Mucosa of rectum (tissue), 2 donors: Measurements from ENCODE around the gene TBRG4.

ENCODE experiments used
- H3K27ac ChIP-seq, 2 donors: one replicate each; pipeline ENCODE4 v1.7.0; 2013; ENCODE audit warnings: inconsistent platforms in 2 of 2, low read depth in 2 of 2, low read length in 2 of 2
- H3K27me3 ChIP-seq, 2 donors: one replicate each; pipeline ENCODE4 v1.7.0; 2013; ENCODE audit warnings: low read length in 2 of 2; ENCODE audit not compliant: control insufficient read depth in 2 of 2, insufficient read depth in 2 of 2
- H3K36me3 ChIP-seq, 2 donors: one replicate each; pipeline ENCODE4 v1.7.0; 2013; ENCODE audit warnings: low read length in 2 of 2; ENCODE audit not compliant: control insufficient read depth in 2 of 2, insufficient read depth in 2 of 2
- H3K4me1 ChIP-seq, 2 donors: one replicate each; pipeline ENCODE4 v1.7.0; 2013; ENCODE audit warnings: low read length in 2 of 2, mild to moderate bottlenecking in 1 of 2; ENCODE audit not compliant: control insufficient read depth in 2 of 2, insufficient read depth in 2 of 2
- H3K4me3 ChIP-seq, 2 donors: one replicate each; pipeline ENCODE4 v1.7.0; 2013; ENCODE audit warnings: low read length in 2 of 2
- H3K9ac ChIP-seq, 2 donors: one replicate each; pipeline ENCODE4 v1.7.0; 2013; ENCODE audit warnings: low read length in 2 of 2, low read depth in 1 of 2, mild to moderate bottlenecking in 1 of 2
- H3K9me3 ChIP-seq, 2 donors: one replicate each; pipeline ENCODE4 v1.7.0; 2013; ENCODE audit warnings: low read length in 2 of 2; ENCODE audit not compliant: control insufficient read depth in 2 of 2
- donor health status: healthy.
- donor health status: Normal muscosa, but diverticular disease.

Gene TBRG4

GRCh38 chr7:45057878-45058277 lies 53.6 kb downstream of the TBRG4 start:
- H3K4me1 ChIP-seq = no peaks in the 10 kb centered on the region
- H3K36me3 ChIP-seq = peaks cover 0 to 11% of the 10 kb centered on the region in 2 donors
- H3K9ac ChIP-seq = no peak overlapping the region
- no peaks in the 10 kb centered on the region for H3K9me3 ChIP-seq
- no peak overlapping the region for H3K4me3 ChIP-seq
- no peaks in the 10 kb centered on the region for H3K27me3 ChIP-seq
- no peak overlapping the region for H3K27ac ChIP-seq

DNA sequence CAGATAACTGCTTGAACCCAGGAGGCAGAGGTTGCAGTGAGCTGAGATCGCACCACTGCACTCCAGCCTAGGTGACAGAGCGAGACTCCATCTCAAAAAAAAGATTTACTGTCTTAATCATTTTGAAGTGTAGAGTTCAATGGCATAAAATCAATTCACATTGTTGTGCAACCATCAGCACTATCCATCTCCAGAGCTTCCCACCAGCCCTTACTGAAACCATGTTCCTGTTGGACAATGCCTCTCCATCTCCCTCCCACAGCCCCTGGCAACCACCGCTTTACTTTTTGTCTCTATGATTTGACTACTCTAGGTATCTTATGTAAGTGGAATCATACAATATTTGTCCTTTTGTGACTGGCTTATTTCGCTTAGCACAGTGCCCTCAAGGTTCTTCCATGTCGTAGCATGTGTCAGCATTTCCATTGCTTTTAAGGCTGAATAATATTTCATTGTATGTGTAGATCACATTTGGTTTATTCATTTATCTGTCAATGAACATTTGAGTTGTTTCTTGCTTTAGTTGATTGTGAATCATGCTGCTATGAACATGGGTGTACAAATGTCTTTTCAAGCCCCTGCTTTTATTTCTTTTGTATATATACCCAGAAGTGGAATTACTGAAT lies 55.8 kb downstream of the TBRG4 start:
- Histone ChIP-seq H3K27ac (no peak overlapping the region), H3K4me1 (no peaks in the 10 kb centered on the region), H3K9ac (no peak overlapping the region), H3K36me3 (peaks cover 5 to 11% of the 10 kb centered on the region in 2 donors), H3K27me3 (no peaks in the 10 kb centered on the region), H3K4me3 (no peak overlapping the region), H3K9me3 (no peaks in the 10 kb centered on the region)

DNA sequence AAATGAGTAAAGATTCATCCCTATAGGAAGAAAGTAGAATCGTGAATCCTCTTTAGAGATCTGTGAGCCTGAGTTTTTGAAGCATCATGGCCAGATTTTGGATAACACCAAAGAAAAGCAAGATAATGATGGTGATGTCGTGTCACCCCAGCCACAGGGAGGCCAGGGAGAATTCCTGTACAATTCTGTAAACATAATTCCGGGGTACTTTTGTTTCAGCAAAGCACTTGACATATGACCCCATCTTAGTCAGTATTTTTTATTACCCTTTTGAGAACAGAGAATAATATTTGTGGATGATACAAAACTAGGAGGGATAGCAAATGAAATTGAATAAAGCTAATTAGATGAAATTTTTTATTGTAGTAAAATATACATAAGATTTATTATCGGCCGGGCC lies 56.5 kb downstream of the TBRG4 start:
- no peak overlapping the region for H3K4me3 ChIP-seq
- H3K36me3 ChIP-seq = peaks cover 8 to 11% of the 10 kb centered on the region in 2 donors
- H3K9ac ChIP-seq = no peak overlapping the region
- H3K4me1 ChIP-seq = no peaks in the 10 kb centered on the region
- H3K9me3 ChIP-seq = no peaks in the 10 kb centered on the region
- no peaks in the 10 kb centered on the region for H3K27me3 ChIP-seq
- H3K27ac ChIP-seq = no peak overlapping the region

DNA sequence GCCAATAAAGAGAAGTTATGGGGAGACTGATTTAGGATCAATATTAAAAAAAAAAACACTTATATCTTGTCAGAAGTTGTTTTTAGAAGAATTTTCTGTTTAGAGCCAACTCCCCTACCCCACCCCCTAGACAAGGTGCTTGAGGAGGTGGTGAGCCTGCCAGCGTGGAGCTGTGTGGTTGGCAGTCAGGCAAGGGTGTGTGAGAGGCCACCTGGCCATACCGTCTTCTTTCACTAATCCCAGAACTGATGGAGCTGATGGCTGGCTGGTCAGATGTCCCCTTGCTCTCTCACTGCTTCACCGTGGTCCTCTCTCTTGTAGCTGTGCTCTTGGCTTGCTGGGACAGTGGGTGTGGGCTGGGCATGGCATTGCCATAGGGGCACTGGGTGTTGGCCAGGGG lies 57.1 kb downstream of the TBRG4 start:
- no peaks in the 10 kb centered on the region for H3K27me3 ChIP-seq
- no peak overlapping the region for H3K4me3 ChIP-seq
- no peak overlapping the region for H3K9ac ChIP-seq
- H3K27ac ChIP-seq = no peak overlapping the region
- no peaks in the 10 kb centered on the region for H3K9me3 ChIP-seq
- peaks cover 9 to 11% of the 10 kb centered on the region in 2 donors for H3K36me3 ChIP-seq
- no peaks in the 10 kb centered on the region for H3K4me1 ChIP-seq

GRCh38 chr7:45053941-45054340 lies 57.6 kb downstream of the TBRG4 start:
- H3K27me3 ChIP-seq = no peaks in the 10 kb centered on the region
- H3K9me3 ChIP-seq = no peaks in the 10 kb centered on the region
- no peak overlapping the region for H3K27ac ChIP-seq
- no peak overlapping the region for H3K9ac ChIP-seq
- H3K4me3 ChIP-seq = no peak overlapping the region
- peaks cover 9 to 14% of the 10 kb centered on the region in 2 donors for H3K36me3 ChIP-seq
- no peaks in the 10 kb centered on the region for H3K4me1 ChIP-seq

DNA sequence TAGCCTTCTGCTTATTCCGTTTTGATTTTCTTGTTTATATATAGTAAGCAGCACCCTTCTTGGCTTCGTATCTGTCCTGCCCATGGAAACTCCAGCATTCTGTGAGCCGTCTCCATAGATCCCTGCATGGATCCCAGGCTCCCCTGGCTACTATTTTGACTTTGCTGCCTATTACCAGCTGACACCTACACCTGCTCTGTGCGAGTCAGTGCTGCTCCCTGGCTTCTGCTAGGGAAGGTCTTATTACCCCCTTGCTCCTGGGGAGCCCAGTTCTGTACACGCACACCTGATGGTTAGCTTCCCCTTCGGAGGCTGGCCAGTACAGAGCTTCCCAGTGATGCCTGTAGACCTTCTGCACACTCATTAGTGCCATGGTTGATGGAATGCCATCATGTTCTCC lies 58.1 kb downstream of the TBRG4 start:
- Histone ChIP-seq H3K9me3 (no peaks in the 10 kb centered on the region), H3K27me3 (no peaks in the 10 kb centered on the region), H3K36me3 (peaks cover 9 to 14% of the 10 kb centered on the region in 2 donors), H3K4me1 (no peaks in the 10 kb centered on the region), H3K9ac (no peak overlapping the region), H3K27ac (no peak overlapping the region), H3K4me3 (no peak overlapping the region)

DNA sequence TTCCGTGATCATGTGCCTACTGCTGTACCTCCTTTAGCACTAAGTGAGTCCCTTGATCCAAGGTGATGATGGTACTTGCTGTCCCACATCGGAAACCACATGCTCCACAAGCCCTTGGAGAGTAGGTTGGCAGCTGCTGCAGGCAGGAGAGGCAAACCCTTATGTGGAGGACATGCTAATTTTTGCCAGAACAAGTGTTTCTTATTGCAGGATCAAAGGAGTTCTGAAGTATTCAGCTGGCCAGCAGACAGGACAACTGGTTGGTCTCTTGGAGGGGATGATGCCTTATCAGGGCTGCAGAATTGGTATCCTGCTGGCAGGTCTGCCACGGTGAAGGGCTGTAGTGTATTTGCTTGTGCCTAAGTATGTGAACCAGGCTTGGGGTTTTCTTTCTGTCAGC lies 59.5 kb downstream of the TBRG4 start:
- no peaks in the 10 kb centered on the region for H3K27me3 ChIP-seq
- peaks cover 12 to 14% of the 10 kb centered on the region in 2 donors for H3K36me3 ChIP-seq
- no peaks in the 10 kb centered on the region for H3K9me3 ChIP-seq
- no peaks in the 10 kb centered on the region for H3K4me1 ChIP-seq
- no peak overlapping the region for H3K27ac ChIP-seq
- no peak overlapping the region for H3K4me3 ChIP-seq
- no peak overlapping the region for H3K9ac ChIP-seq

GRCh38 chr7:45050198-45050597 lies 61.3 kb downstream of the TBRG4 start:
- Histone ChIP-seq H3K9ac (no peak overlapping the region), H3K9me3 (no peaks in the 10 kb centered on the region), H3K27me3 (no peaks in the 10 kb centered on the region), H3K4me1 (no peaks in the 10 kb centered on the region), H3K27ac (no peak overlapping the region), H3K4me3 (no peak overlapping the region), H3K36me3 (peaks cover 12 to 16% of the 10 kb centered on the region in 2 donors)
